ENCODE results near the gene GJC2. TPM values are rescaled to one million over a fixed set of nuclear protein-coding genes. Genes with fewer than 3 reads are reported as not detected.

GJC2 gene
- polyA plus RNA-seq, 1 of the 3 experiments (the other 2 are of a cell fraction): 0.92 TPM

GRCh38 chr1:228154670-228155571 is 5.2 kb downstream of the GJC2 start:
- Histone ChIP-seq H3K27me3 (ENCODE audit: insufficient read depth) (no peaks in the 10 kb centered on the region), H3K9me2 (no peaks in the 10 kb centered on the region), H2AFZ (ENCODE audit: low read depth) (no peak overlapping the region), H3K79me2 (ENCODE audit: insufficient read depth) (no peaks in the 10 kb centered on the region), H3K9ac (no peak overlapping the region), H4K20me1 (ENCODE audit: insufficient read depth) (no peaks in the 10 kb centered on the region), H3K9me3 (no peaks in the 10 kb centered on the region), H3K36me3 (replicated peaks in 1 of 2; ENCODE audit: control insufficient read depth in 1 of 2, insufficient read depth in 2 of 2, low read length in 1 of 2) (no peaks in the 10 kb centered on the region), H3F3A (replicated peaks; ENCODE audit: insufficient read depth) (no peaks in the 10 kb centered on the region), H3K4me1 (ENCODE audit: control insufficient read depth in 1 of 2, insufficient read depth in 2 of 2, low read depth in 1 of 2, low read length in 1 of 2) (peaks cover 0 to 6% of the 10 kb centered on the region in 2 experiments; a peak in 1 of 4 replicates), H3K27ac (ENCODE audit: low read depth in 2 of 2, low read length in 1 of 2) (no peak overlapping the region), H3K4me3 (ENCODE audit: low read depth in 2 of 2, low read length in 1 of 2) (no peak overlapping the region), H3K4me2 (no peak overlapping the region)
- no peak for TF ChIP-seq RCOR1 (IDR thresholded peaks at IDR 0.05; ENCODE audit: low read length)
- ChIA-PET POLR2A (interaction anchor here (1.2 kb wide), 1 partner anchor 10 kb away, joined by 5 read pairs; the partner anchor contains the start of gene IBA57), CTCF (no interaction called here)
- 87% methylated on average over 13 of the region's 20 CpGs for WGBS (ENCODE audit: low lambda C conversion rate)
- no peak for DNase-seq

GRCh38 chr1:228155596-228156514 is 6.1 kb downstream of the GJC2 start:
- H3F3A ChIP-seq (replicated peaks; ENCODE audit: insufficient read depth): no peaks in the 10 kb centered on the region

GRCh38 chr1:228156515-228156881 is 6.8 kb downstream of the GJC2 start:
- Histone ChIP-seq H3K4me1 (ENCODE audit: control insufficient read depth in 1 of 2, insufficient read depth in 2 of 2, low read depth in 1 of 2, low read length in 1 of 2) (no peaks in the 10 kb centered on the region; a peak in 1 of 4 replicates), H3K36me3 (replicated peaks in 1 of 2; ENCODE audit: control insufficient read depth in 1 of 2, insufficient read depth in 2 of 2, low read length in 1 of 2) (no peaks in the 10 kb centered on the region), H3K9me3 (no peaks in the 10 kb centered on the region), H4K20me1 (ENCODE audit: insufficient read depth) (no peaks in the 10 kb centered on the region), H3K4me2 (no peak overlapping the region), H3K27me3 (ENCODE audit: insufficient read depth) (no peaks in the 10 kb centered on the region), H2AFZ (ENCODE audit: low read depth) (no peak overlapping the region), H3K9me2 (no peaks in the 10 kb centered on the region), H3K4me3 (ENCODE audit: low read depth in 2 of 2, low read length in 1 of 2) (no peak overlapping the region), H3K27ac (ENCODE audit: low read depth in 2 of 2, low read length in 1 of 2) (no peak overlapping the region), H3K9ac (no peak overlapping the region), H3F3A (replicated peaks; ENCODE audit: insufficient read depth) (no peaks in the 10 kb centered on the region), H3K79me2 (ENCODE audit: insufficient read depth) (no peaks in the 10 kb centered on the region)
- POLR2A ChIA-PET: no interaction called here
- WGBS (ENCODE audit: low lambda C conversion rate): 88% methylated on average over 3 of the region's 9 CpGs
- no peak for DNase-seq
- CTCF ChIA-PET: interaction anchor here (0.6 kb wide), 1 partner anchor 148 kb away, joined by 3 read pairs; no protein-coding TSS in a partner anchor
- TF ChIP-seq GABPA (IDR thresholded peaks at IDR 0.05; ENCODE audit: low read depth) (no peak), EP300 (IDR thresholded peaks at IDR 0.05; ENCODE audit: borderline replicate concordance in 1 of 2, low read depth in 1 of 2, low read length in 1 of 2) (no peak)

More at GRCh38 chr1:228155596-228156514, 6.1 kb downstream of the GJC2 start:
- ChIA-PET POLR2A (interaction anchor here (1.2 kb wide), 1 partner anchor 9 kb away, joined by 5 read pairs; the partner anchor contains the start of gene IBA57), CTCF (interaction anchor here (0.6 kb wide), 1 partner anchor 149 kb away, joined by 3 read pairs; no protein-coding TSS in a partner anchor)
- Histone ChIP-seq H3K9ac (no peak overlapping the region), H3K4me2 (no peak overlapping the region), H3K27me3 (ENCODE audit: insufficient read depth) (no peaks in the 10 kb centered on the region), H3K27ac (ENCODE audit: low read depth in 2 of 2, low read length in 1 of 2) (no peak overlapping the region), H3K9me3 (no peaks in the 10 kb centered on the region), H3K4me1 (ENCODE audit: control insufficient read depth in 1 of 2, insufficient read depth in 2 of 2, low read depth in 1 of 2, low read length in 1 of 2) (no peaks in the 10 kb centered on the region; a peak in 1 of 4 replicates), H3K9me2 (no peaks in the 10 kb centered on the region), H3K79me2 (ENCODE audit: insufficient read depth) (no peaks in the 10 kb centered on the region), H4K20me1 (ENCODE audit: insufficient read depth) (no peaks in the 10 kb centered on the region), H3K36me3 (replicated peaks in 1 of 2; ENCODE audit: control insufficient read depth in 1 of 2, insufficient read depth in 2 of 2, low read length in 1 of 2) (no peaks in the 10 kb centered on the region), H3K4me3 (ENCODE audit: low read depth in 2 of 2, low read length in 1 of 2) (no peak overlapping the region), H2AFZ (ENCODE audit: low read depth) (no peak overlapping the region)
- DNase-seq: no peak
- no peak for TF ChIP-seq NFIC (IDR thresholded peaks at IDR 0.05; ENCODE audit: borderline replicate concordance)
- TF ChIP-seq USF1 (IDR thresholded peaks at IDR 0.05; ENCODE audit: borderline replicate concordance, low read depth): no peak
- whole genome bisulfite sequencing (ENCODE audit: low lambda C conversion rate): 75% methylated on average over 7 of the region's 16 CpGs
